B cell (primary cell): ENCODE measurements around the gene BCAR3. TPM values are rescaled to one million over a fixed set of nuclear protein-coding genes. Genes with fewer than 3 reads are reported as not detected.

Experiments
- ATAC-seq: fragments of 200-7000 bp; cut with Tn5 transposase; one replicate; pipeline ENCODE4 v1.10.0; 2021; ENCODE audit warnings: low read depth, mild to moderate bottlenecking, moderate number of reproducible peaks, moderate library complexity
- CTCF ChIA-PET: fragments of 350-600 bp; sonication (Branson Sonifier 250); formaldehyde crosslinking; loops from one replicate; lab custom pipeline; 2021; ENCODE audit warnings: antibody characterized with exemption, inconsistent platforms; lab: Charles Lee
- POLR2A ChIA-PET: fragments of 350-600 bp; sonication (Branson Sonifier 250); formaldehyde crosslinking; loops from one replicate; lab custom pipeline; 2021; ENCODE audit warnings: antibody characterized with exemption; lab: Charles Lee
- DNase-seq: peaks from one replicate; pipeline ENCODE4 v3.0.0; 2013
- H2AFZ ChIP-seq: 2 replicates; pipeline ENCODE4 v1.6.1; 2012; ENCODE audit warnings: mild to moderate bottlenecking, low read depth, low read length; ENCODE audit not compliant: insufficient read depth, poor library complexity, severe bottlenecking
- H3K27ac ChIP-seq, 2 donors: 1 replicate in 1 of 2; 2 replicates in 1 of 2; pipeline ENCODE4 v1.5.1; 2012 to 2013; ENCODE audit warnings: low read length in 2 of 2, mild to moderate bottlenecking in 2 of 2, moderate library complexity in 1 of 2
- H3K27me3 ChIP-seq, 4 experiments: fragments of 200-600 bp in 1 of 4; sonication (generic) in 1 of 4; replicated peaks in 1 of 4; 1 replicate in 2 of 4; 2 replicates in 2 of 4; pipeline versions ENCODE4 v1.6.1 to v1.7.0; 2013 to 2016; ENCODE audit warnings: low read length in 3 of 4, mild to moderate bottlenecking in 2 of 4, mixed read lengths in 1 of 4, moderate library complexity in 1 of 4; ENCODE audit not compliant: insufficient read depth in 4 of 4, control insufficient read depth in 3 of 4; ENCODE audit errors: control extremely low read depth in 1 of 4
- H3K36me3 ChIP-seq, 2 experiments: replicated peaks in 1 of 2; 1 replicate in 1 of 2; 2 replicates in 1 of 2; pipeline versions ENCODE4 v1.6.1 to v1.7.1; 2013; ENCODE audit warnings: low read length in 1 of 2; ENCODE audit not compliant: insufficient read depth in 2 of 2, control insufficient read depth in 1 of 2; ENCODE audit errors: control extremely low read depth in 1 of 2, extremely low read depth in 1 of 2
- H3K4me1 ChIP-seq, 2 donors: fragments of 200-600 bp in 1 of 2; sonication (generic) in 1 of 2; 1 replicate in 1 of 2; 2 replicates in 1 of 2; pipeline versions ENCODE4 v1.5.1 to v1.6.1; 2013 to 2017; ENCODE audit warnings: low read length in 2 of 2; ENCODE audit not compliant: control insufficient read depth in 2 of 2, insufficient read depth in 2 of 2
- H3K4me2 ChIP-seq: replicated peaks from 2 replicates; pipeline ENCODE3; 2012; ENCODE audit warnings: mild to moderate bottlenecking, low read depth, low read length; ENCODE audit not compliant: poor library complexity, severe bottlenecking
- H3K4me3 ChIP-seq, 5 experiments: fragments of 200-600 bp in 1 of 5; sonication (generic) in 1 of 5; 1 replicate in 3 of 5; 2 replicates in 2 of 5; pipeline versions ENCODE4 v1.5.1 to v1.7.0; 2011 to 2016; ENCODE audit warnings: low read length in 4 of 5, mild to moderate bottlenecking in 4 of 5, low read depth in 2 of 5, control low read depth in 1 of 5, moderate library complexity in 1 of 5; ENCODE audit not compliant: insufficient read depth in 1 of 5; ENCODE audit errors: control extremely low read depth in 1 of 5, extremely low read depth in 1 of 5
- H3K79me2 ChIP-seq: fragments of 200-600 bp; sonication (generic); one replicate; pipeline ENCODE4 v1.6.0; 2016; ENCODE audit warnings: low read length; ENCODE audit not compliant: control insufficient read depth, insufficient read depth
- H3K9ac ChIP-seq: fragments of 200-600 bp; sonication (generic); 2 replicates; pipeline ENCODE4 v1.6.1; 2017; ENCODE audit warnings: mild to moderate bottlenecking, low read length, moderate library complexity
- H3K9me3 ChIP-seq, 3 donors: one replicate each; pipeline versions ENCODE4 v1.6.1 to v1.7.1; 2013; ENCODE audit warnings: low read length in 2 of 3; ENCODE audit not compliant: control insufficient read depth in 2 of 3, insufficient read depth in 1 of 3; ENCODE audit errors: control extremely low read depth in 1 of 3
- H4K20me1 ChIP-seq: 2 replicates; pipeline ENCODE4 v1.6.0; 2012; ENCODE audit warnings: mild to moderate bottlenecking, low read length; ENCODE audit not compliant: insufficient read depth, control insufficient read depth, poor library complexity, severe bottlenecking
- H3K27ac Mint-ChIP-seq: one replicate; pipeline ENCODE4 v1.8.0; 2021; ENCODE audit warnings: mixed read lengths
- H3K27me3 Mint-ChIP-seq: one replicate; pipeline ENCODE4 v1.8.0; 2021; ENCODE audit warnings: mixed read lengths
- H3K4me1 Mint-ChIP-seq: one replicate; pipeline ENCODE4 v1.8.0; 2021; ENCODE audit warnings: mixed read lengths
- H3K4me3 Mint-ChIP-seq: one replicate; pipeline ENCODE4 v1.8.0; 2021; ENCODE audit warnings: mixed read lengths
- H3K9me3 Mint-ChIP-seq: one replicate; pipeline ENCODE4 v1.8.0; 2022; ENCODE audit warnings: mixed read lengths; ENCODE audit not compliant: insufficient read depth
- EZH2 ChIP-seq: IDR thresholded peaks from 2 replicates; pipeline ENCODE4 v1.6.1; 2012; ENCODE audit warnings: borderline replicate concordance, low read depth, mild to moderate bottlenecking, moderate library complexity, low read length; ENCODE audit not compliant: insufficient read depth, poor library complexity, severe bottlenecking
- WGBS: methylation state at CpG from one replicate; pipeline ENCODE4 v1.1.5; 2013; ENCODE audit warnings: missing lambda C conversion rate; ENCODE audit not compliant: insufficient coverage; 5-methylcytosine and 5-hydroxymethylcytosine counted together
- intact Hi-C: fragments of 100-400 bp; cut with micrococcal nuclease; formaldehyde crosslinking; loops from one replicate; pipeline ENCODE4 v1.10.0; 2022
- polyA plus RNA-seq: library from polyadenylated mRNA; depleted of rRNA; stranded (reverse); fragments of >200 nt; gene quantifications from 2 replicates; pipeline ENCODE4 v1.2.3, GENCODE V29; 2012
- total RNA-seq, 2 donors: library from RNA; stranded (reverse); fragments of 120-200 nt in 1 of 2; gene quantifications; 1 replicate in 1 of 2; 2 replicates in 1 of 2; pipeline versions ENCODE4 v1.2.3 to v1.2.4, GENCODE V29; 2013 to 2022
- TF ChIP-seq, protein P1 (sequence below): fragments of 200-600 bp; IDR thresholded peaks from one replicate; pipeline ENCODE4 v1.8.0; 2022; ENCODE audit warnings: antibody characterized with exemption, mild to moderate bottlenecking

BCAR3 gene
- total and polyA plus RNA-seq, 2 donors (not counting 1 experiment from before 2014, with no cell fraction given): 6.7 to 13.0 TPM

DNA sequence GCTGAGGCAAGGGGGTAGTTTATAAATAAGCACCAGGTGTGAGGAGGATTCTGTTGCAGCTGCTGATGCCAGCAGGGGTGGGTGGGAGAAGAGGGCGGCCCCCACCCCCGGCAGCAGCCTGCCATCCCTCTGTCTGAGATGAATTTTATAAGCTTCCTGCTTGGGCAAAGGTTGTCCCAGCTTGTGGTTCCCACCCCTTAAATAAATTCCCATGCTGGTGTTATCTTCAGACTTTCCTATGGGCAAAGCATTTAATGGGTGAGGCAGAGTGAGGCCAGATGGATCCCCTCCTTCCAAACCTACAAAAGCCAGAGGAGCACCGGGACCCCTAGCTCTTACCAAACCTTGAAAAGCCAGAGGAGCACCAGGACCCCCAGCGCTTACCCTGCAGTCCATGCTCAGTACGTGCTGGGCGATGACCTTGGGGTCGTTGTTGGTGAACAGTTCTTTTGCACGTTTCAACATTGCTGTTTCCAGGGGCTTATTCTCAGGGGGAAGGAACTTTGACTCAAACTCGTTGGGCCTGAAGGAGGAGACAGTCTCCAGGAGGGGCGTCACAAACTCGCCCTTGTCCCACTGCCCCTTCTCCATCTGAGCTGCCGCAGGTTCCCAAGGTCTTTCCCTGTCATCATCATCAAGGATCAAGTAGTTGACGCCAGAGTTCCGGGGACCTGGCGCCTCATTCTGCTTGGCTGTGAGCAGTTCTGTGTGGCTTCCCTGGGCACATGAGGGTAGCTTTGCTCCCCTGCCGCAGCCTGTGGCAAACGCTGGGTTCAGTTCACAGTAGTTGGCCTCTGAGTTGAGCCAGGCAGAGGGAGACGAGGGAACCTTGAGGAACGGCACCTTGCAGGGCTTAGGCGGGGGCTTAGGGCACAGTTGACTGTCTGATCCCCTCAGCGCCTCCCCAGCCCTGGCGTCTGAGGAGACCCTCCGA lies 99.5 kb downstream of the BCAR3 start:
- ATAC-seq: no peak
- CTCF ChIA-PET: no interaction called here
- Mint-ChIP-seq H3K27ac (no peak overlapping the region), H3K9me3 (no peaks in the 10 kb centered on the region), H3K27me3 (no peaks in the 10 kb centered on the region), H3K4me3 (no peak overlapping the region), H3K4me1 (no peaks in the 10 kb centered on the region)
- POLR2A ChIA-PET: interaction anchor here (0.7 kb wide), 1 partner anchor 504 kb away, joined by 3 read pairs; no protein-coding TSS in a partner anchor
- Histone ChIP-seq H3K4me1 (no peaks in the 10 kb centered on the region), H3K27me3 (no peaks in the 10 kb centered on the region), H3K79me2 (no peaks in the 10 kb centered on the region), H3K36me3 (peaks cover 0 to 53% of the 10 kb centered on the region in 2 experiments), H3K4me2 (no peak overlapping the region), H3K9ac (no peak overlapping the region), H3K27ac (no peak overlapping the region), H3K4me3 (no peak overlapping the region), H4K20me1 (no peaks in the 10 kb centered on the region), H2AFZ (no peak overlapping the region), H3K9me3 (no peaks in the 10 kb centered on the region)
- no peak for DNase-seq
- intact Hi-C loops: no loop called here
- TF ChIP-seq, protein P1, sequence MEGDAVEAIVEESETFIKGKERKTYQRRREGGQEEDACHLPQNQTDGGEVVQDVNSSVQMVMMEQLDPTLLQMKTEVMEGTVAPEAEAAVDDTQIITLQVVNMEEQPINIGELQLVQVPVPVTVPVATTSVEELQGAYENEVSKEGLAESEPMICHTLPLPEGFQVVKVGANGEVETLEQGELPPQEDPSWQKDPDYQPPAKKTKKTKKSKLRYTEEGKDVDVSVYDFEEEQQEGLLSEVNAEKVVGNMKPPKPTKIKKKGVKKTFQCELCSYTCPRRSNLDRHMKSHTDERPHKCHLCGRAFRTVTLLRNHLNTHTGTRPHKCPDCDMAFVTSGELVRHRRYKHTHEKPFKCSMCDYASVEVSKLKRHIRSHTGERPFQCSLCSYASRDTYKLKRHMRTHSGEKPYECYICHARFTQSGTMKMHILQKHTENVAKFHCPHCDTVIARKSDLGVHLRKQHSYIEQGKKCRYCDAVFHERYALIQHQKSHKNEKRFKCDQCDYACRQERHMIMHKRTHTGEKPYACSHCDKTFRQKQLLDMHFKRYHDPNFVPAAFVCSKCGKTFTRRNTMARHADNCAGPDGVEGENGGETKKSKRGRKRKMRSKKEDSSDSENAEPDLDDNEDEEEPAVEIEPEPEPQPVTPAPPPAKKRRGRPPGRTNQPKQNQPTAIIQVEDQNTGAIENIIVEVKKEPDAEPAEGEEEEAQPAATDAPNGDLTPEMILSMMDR: no peak
- TF ChIP-seq EZH2: no peak
- WGBS: 97% methylated on average over 22 of the region's 23 CpGs

DNA sequence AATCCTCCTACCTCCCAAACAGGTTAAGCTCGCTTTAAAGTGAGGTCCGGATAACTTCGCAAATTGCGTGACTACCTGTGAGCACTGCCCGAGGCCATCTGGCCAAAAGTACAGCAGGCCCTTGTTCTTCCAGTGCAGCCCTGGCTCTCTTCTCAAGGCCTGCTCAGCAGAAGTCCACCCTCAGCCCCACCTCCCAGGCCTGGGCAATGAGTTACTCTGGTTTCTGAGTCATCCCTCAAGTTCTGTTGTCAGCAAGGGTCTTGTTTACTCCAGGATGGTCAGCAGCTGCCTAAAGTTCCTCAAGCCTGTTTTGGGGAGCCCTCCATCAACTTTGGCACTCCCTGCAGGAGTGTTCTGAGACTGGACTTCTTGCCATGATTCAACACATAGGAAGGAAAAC lies 101.7 kb downstream of the BCAR3 start:
- H3K4me3 Mint-ChIP-seq: no peak overlapping the region
- H3K4me3 ChIP-seq: no peak overlapping the region
- no peak overlapping the region for H3K27ac Mint-ChIP-seq
- no peaks in the 10 kb centered on the region for H3K79me2 ChIP-seq
- H4K20me1 ChIP-seq: no peaks in the 10 kb centered on the region
- no peaks in the 10 kb centered on the region for H3K9me3 ChIP-seq
- no peaks in the 10 kb centered on the region for H3K27me3 ChIP-seq
- ChIA-PET CTCF (interaction anchor here (0.8 kb wide), 1 partner anchor 233 kb away, joined by 4 read pairs; no protein-coding TSS in a partner anchor), POLR2A (no interaction called here)
- no peaks in the 10 kb centered on the region for H3K27me3 Mint-ChIP-seq
- H3K4me1 Mint-ChIP-seq: no peaks in the 10 kb centered on the region
- ATAC-seq (no peak), DNase-seq (no peak)
- H3K36me3 ChIP-seq: peaks cover 0 to 62% of the 10 kb centered on the region in 2 experiments
- no peak overlapping the region for H2AFZ ChIP-seq
- H3K4me2 ChIP-seq: no peak overlapping the region
- no peaks in the 10 kb centered on the region for H3K9me3 Mint-ChIP-seq
- no peak overlapping the region for H3K27ac ChIP-seq
- no peaks in the 10 kb centered on the region for H3K4me1 ChIP-seq
- WGBS: 100% methylated on average over 5 of the region's 5 CpGs
- H3K9ac ChIP-seq: no peak overlapping the region
- intact Hi-C loops: no loop called here
- TF ChIP-seq EZH2: no peak
- TF ChIP-seq, protein P1: no peak
